Measurements from ENCODE around the gene SLC37A2.
"Not testable (repeated sequence)": the region's sequence is repeated elsewhere in the genome, so short reads cannot be mapped to it uniquely, and the experiment has no call there.

The SLC37A2 gene

GRCh38 chr11:125084057-125084416 lies 20.9 kb downstream of the SLC37A2 start:
- DNase-seq (ENCODE audit: low read depth) = no peak

DNA sequence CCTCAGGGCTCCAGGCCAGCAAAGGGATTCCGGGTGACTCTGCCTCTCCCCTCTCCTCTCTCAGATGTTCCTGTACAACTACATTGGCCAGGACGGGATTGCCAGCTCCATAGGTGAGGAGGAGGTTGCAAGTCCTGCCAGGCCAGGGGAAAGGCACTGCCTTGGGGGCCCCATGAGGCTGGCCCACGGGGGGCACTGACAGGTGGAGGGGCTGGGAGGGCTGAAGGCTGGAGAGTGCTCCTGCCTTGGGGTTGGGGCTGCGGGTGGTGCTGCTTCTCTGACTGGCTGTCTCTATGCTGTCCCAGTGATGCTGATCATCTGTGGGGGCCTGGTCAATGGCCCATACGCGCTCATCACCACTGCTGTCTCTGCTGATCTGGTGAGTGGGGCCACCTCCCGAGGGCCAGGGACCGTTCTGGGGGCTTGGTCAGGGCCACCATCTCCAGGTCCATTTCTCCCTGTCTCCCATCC lies 21.7 kb downstream of the SLC37A2 start:
- DNase-seq (ENCODE audit: low read depth) = no peak

DNA sequence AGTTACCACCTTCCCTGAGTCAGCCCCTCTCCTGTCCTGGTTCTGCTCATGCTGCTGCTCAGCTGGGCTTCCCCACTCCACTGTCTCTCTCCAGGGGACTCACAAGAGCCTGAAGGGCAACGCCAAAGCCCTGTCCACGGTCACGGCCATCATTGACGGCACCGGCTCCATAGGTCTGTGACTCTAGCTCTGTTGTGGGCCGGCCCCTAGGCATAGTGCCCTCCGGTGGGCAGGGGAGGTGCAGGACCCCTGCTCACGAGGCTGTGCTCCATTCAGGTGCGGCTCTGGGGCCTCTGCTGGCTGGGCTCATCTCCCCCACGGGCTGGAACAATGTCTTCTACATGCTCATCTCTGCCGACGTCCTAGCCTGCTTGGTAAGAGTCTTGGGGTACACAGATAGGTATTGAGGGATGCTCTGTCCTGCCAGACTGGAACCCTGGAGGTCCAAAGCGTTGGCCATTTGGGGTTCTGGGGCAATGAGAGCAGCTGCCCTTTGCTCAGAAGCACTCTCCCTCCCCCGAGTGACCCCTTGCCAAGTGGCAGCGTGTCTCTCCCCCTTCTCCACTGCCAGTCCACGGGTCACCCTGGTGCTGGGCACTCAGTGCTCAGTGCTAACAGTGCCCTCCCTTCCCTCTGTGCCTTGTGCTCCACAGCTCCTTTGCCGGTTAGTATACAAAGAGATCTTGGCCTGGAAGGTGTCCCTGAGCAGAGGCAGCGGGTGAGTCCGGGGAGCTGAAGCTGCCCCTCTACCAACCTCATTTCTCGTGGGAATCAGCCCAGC lies 22.4 kb downstream of the SLC37A2 start:
- no peak for DNase-seq (ENCODE audit: low read depth)

- no peak for DNase-seq (ENCODE audit: low read depth)
These were observed 23.7 kb downstream of the SLC37A2 start for GRCh38 chr11:125086633-125087296.

- DNase-seq (ENCODE audit: low read depth) = no peak
These were observed 25.0 kb downstream of the SLC37A2 start for GRCh38 chr11:125088123-125088522.

DNA sequence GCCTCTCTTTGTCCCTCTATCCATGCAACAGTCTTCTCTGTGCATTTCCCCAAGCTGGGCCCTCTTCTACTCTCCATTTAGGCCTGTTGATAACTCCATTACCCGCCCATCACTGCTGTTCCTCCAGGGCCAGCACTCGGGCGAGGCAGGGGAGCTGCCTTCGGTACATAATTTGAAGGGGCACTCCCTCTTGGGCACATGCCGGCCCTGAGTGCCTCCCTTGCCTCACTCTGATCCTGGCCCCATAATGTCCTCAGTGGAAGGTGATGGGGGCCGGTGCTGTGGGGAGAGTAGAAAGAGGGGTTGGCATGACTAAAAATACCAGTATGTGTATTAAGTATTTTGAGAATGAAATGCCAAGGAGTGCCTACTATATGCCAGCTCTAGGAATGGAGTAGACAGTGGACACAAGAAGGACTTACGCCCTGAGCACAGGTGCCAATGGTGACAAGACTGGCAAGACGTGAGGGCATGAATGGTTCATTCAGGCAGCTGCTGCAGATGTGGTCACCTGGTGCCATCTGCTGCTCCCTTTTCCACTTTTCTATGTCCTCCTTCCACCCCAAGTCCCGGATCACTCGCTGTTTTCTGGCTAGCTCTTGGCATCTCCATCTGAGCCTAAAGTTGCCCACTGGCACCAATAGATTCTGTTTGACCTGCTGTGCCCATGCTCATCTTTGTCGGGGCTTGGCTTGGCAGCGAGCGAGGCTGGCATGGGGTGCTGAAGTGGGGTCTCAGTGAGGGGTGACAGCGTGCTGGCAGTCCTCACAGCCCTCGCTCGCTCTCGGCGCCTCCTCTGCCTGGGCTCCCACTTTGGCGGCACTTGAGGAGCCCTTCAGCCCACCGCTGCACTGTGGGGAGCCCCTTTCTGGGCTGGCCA lies 25.7 kb downstream of the SLC37A2 start:
- no peak for DNase-seq (ENCODE audit: low read depth)

DNA sequence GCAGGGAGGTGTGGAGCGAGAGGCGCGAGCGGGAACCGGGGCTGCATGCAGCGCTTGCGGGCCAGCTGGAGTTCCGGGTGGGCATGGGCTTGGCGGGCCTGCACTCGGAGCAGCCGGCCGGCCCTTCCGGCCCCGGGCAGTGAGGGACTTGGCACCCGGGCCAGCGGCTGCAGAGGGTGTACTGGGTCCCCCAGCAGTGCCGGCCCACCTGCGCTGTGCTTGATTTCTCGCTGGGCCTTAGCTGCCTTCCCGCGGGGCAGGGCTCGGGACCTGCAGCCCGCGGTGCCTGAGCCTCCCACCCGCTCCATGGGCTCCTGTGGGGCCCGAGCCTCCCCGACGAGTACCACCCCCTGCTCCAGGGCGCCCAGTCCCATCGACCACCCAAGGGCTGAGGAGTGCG lies 26.4 kb downstream of the SLC37A2 start:
- DNase-seq (ENCODE audit: low read depth) = not testable (repeated sequence)

GRCh38 chr11:125090151-125090550 lies 27.0 kb downstream of the SLC37A2 start:
- not testable (repeated sequence) for DNase-seq (ENCODE audit: low read depth)

DNA sequence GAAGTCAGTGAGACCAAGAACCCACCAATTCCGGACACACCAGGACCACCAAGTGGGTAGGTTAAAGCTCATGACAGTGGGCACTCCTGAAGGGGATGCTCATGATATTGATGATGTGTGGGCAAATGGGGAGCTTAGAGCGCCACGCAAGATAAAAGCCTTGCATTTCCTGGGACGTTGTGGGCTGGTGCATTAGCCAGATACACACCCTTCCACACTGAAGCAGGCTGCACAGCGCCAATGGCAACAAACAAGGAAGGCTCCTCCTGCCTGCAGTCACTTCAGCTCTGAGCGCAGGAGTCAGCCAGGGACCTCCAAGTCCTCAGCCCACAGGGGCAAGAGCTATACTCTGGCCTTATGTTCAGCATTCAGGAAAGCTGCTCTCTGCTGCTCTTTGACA lies 27.7 kb downstream of the SLC37A2 start:
- no peak for DNase-seq (ENCODE audit: low read depth)

DNA sequence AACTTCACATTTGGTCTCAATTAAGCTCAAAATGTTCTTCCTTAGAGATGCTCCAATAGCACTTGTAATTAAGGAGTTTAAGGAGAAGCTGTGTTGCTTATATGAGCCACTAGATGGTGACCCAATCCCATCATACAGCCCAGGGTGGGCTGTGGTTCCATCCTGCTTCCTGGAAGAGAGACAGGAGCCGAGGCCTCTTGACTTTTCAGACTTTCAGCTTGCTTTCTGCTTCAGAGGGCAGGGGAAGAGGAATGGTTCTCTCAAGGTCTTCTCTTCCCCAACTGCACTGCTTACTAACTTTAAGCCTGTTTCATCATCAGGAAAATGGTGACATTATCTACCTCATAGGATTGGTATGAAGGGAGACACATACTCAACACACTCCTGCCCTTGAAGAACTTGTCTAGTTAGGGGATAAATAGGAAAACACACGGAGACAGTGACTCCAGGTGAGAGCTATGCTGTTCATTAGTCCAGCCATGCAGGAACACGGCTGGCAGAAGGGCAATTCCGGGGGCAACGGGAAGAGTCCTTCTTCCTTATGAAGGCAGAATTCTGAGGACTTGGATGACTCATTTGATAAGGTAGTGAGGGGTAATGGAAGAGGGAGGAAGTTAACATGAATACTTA lies 28.3 kb downstream of the SLC37A2 start:
- no peak for DNase-seq (ENCODE audit: low read depth)

DNA sequence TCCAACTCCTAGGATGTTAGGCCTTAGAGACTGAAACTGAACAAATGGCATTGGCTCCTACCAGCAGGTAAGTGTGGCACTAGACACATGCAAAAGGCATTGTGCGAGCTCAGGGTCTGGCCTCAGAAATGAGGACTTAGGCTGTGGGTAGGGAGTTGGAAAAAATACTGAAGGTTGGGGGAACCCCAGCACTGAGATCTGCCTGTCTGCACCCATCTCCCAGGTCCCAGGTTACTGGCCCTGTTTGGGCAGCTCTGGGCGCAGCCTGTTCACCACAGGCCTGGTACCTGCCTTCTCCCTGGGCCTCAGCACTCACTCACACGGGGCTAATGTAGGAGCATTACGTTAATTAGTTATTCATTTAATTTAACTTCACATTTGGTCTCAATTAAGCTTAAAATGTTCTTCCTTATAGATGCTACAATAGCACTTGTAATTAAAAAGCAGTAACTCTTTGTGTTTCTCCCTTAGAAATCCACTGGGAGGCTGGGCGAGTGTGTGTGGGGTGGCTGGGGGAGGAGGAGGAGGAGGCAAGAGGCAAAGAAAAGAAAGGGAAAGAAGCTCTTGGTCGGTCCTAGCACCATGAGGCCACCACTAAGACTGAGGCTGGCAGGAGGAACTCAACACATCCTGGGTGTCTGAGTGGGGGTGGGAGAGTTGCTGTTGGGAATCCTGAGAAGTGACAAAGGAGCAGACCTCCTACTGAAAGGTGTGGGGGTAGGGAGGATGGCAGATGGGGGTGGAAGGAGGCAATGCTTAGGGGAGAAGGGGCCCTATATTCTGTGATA lies 29.0 kb downstream of the SLC37A2 start:
- DNase-seq (ENCODE audit: low read depth) = no peak

- DNase-seq (ENCODE audit: low read depth) = no peak
These were observed 29.6 kb downstream of the SLC37A2 start for GRCh38 chr11:125092669-125093068.

DNA sequence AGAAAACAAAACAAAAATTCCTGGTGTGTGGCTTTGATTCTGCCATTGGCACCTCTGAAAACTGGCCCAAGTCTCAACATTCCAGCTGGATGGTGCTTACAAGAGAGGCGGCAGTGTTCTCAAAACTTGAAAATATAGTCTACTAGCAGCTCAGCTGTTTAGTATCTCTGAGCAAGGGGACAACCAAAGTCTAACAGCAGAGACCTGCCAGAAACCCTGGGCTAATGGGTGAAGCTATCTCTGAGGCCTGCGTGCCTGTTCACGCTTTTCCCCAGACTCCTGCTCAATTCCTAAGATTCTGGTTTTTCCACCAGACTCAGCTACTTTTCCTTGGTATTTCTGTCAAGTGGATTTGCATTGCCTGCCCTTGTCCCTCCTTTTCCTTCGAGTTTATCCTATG lies 30.4 kb downstream of the SLC37A2 start:
- DNase-seq (ENCODE audit: low read depth) = no peak

DNA sequence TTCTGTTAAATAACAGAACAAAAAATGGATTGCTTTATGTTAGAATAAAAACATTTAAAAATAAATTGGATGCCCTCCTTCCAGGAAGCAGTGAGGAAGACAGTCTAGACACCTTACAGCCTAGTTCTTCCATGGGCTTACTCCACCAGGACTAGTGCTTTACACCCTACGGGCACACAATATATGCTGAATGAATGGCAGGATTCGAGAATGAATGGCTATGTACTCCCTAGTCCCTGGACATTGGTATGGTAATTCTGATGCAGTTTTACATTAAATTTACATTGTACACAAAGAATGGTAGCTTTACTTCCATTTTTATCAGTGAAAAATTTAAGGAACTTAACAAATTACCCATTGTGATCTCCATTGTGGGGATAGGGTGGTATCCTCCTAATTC lies 31.6 kb downstream of the SLC37A2 start:
- no peak for DNase-seq (ENCODE audit: low read depth)

- no peak for DNase-seq (ENCODE audit: low read depth)
These were observed 37.0 kb downstream of the SLC37A2 start for GRCh38 chr11:125100136-125100535.

DNA sequence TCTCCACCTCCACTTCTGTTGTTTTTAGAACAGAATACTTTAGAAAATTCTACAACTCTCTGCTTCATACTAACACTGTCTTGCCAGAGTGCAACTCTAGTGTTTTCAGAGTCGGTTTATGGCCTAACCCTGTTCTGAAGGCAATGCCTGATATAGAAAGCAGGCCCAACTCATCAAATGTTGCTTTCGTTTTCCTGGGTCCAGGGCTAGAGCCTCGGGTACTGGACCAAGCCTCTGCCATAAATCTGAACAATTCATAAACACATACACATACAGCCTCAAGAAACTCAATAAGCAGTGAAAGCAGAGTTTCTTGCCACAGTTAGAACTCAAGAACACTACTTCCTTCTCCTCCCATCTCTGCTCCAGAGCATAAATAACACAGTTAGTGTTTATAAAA lies 38.5 kb downstream of the SLC37A2 start:
- no peak for DNase-seq (ENCODE audit: low read depth)

DNA sequence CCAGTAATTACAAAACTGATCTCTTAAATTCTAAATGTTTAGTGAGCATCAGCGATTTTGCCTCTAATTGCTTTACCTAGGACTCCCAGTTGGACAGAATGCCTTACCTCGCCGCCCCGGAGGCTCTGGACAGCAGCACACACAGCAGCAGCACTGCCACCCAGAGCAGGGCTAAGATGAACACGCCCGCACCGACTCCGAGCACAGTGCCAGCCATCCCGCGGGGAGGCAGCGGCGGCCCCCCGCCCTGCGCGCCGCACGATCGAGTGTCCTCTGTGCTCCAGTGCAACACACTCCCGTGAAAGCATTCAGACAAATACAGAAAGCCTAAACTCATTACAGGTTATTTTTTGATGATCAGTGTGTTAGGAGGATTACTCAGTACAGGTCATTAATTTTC lies 38.9 kb downstream of the SLC37A2 start:
- DNase-seq (ENCODE audit: low read depth) = no peak

GRCh38 chr11:125102510-125102909 lies 39.4 kb downstream of the SLC37A2 start:
- DNase-seq (ENCODE audit: low read depth) = no peak

- no peak for DNase-seq (ENCODE audit: low read depth)
These were observed 42.8 kb downstream of the SLC37A2 start for GRCh38 chr11:125105926-125106325.

DNA sequence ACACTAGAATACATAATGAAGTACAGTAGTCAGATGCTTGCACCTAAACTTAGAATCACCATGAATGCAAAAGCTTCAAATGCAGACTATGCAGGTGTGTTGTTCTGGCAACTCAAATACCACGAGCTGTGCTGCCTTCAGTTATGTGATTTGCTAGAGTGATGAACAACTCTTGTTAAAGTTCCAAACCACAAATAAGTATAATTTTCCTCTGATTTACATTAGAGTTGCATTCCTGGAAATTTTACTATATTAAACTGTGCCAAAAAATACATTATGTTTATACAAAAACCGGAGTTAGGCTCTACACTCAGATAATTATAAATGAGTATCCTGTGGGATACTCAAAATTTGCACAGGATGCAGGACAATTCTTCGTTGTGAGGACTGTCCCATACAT lies 45.4 kb downstream of the SLC37A2 start:
- DNase-seq (ENCODE audit: low read depth) = no peak

- DNase-seq (ENCODE audit: low read depth) = no peak
These were observed 47.4 kb downstream of the SLC37A2 start for GRCh38 chr11:125110506-125110905.

DNA sequence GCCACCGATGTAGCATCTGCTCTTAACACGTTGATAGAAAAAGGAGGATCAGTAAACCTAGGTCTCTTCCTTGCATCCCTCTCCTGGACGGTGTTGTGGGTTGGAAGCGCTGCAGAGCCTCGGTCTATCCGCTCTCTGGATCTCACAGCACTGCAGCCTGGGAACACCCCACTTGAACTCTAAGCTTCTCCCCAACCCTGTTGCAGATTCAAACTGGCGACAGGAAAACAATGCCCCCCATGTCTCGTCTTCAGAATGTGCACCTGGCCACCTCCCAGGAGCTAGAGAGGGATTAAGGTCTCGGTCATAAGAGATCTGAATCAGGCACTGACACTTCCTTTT lies 47.9 kb downstream of the SLC37A2 start:
- DNase-seq (ENCODE audit: low read depth) = no peak
